Measurements from ENCODE around the gene PCMT1. TPM values are rescaled to one million over a fixed set of nuclear protein-coding genes. Genes with fewer than 3 reads are reported as not detected.

Gene PCMT1
- total and polyA plus RNA-seq, 9 of the 15 experiments (the other 6 are each of a cell fraction or from before 2014, with no cell fraction given) = 217 to 541 (median 327) TPM

DNA sequence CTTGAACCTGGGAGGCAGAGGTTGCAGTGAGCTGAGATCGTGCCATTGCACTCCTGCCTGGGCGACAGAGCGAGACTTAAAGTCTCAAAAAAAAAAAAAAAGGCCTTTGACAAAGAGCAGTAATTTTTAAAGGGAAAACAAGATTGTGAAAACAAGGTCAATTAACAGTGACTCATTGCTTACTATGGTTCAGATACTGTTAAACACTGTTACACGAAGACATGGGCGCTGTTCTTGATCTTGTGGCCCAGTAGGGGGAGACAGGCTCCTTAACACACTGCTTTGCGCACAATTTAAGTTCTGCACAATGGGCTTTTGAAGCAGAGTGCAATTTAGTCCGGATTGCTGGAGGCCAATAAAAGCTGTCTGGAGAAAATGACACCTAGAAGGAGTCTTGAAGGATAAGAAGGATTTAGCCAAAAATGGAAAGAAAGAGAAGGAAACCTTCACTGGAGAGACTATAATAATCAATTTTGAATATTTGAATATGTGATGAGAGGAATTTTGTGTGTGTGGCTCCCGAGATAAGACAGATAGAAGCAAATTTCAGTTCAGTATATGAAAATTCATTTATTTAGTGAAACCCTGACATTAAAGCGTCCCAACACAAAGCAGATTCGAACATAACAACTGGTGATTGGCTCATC lies 25.6 kb upstream of the PCMT1 start (continued):
- TF ChIP-seq HDAC1 (IDR thresholded peaks at IDR 0.05) (no peak), PHTF2 (CRISPR knock-in tag; IDR thresholded peaks at IDR 0.05) (no peak), CEBPB (tag; IDR thresholded peaks at IDR 0.05) (0 out of 2 replicates have a peak, but pooled peaks have one; percentile 19), SMAD3 (CRISPR knock-in tag; conservative IDR thresholded peaks at IDR 0.05) (no peak; the same call in 1 of the 2 replicates), DPF2 (IDR thresholded peaks at IDR 0.05) (peak; percentile 73), NR3C1 (CRISPR knock-in tag; IDR thresholded peaks at IDR 0.05) (no peak), ILF3 (IDR thresholded peaks at IDR 0.05; ENCODE audit: borderline replicate concordance) (no peak), TRIM24 (IDR thresholded peaks at IDR 0.05) (0 out of 4 replicates have a peak, but pooled peaks have one; percentile 11 to 19), CCAR2 (IDR thresholded peaks at IDR 0.05; ENCODE audit: low read depth, low read length) (no peak), TEAD2 (tag; IDR thresholded peaks at IDR 0.05) (no peak), FOXA3 (CRISPR knock-in tag; conservative IDR thresholded peaks at IDR 0.05 in 1 of 2, IDR thresholded peaks at IDR 0.05 in 1 of 2) (peak in 1 of 2 experiments; percentile 74; a peak in 2 of 4 replicates), ZEB2 (IDR thresholded peaks at IDR 0.05) (peak; percentile 55; the same call in 1 of the 2 replicates), ETV6 (IDR thresholded peaks at IDR 0.05; ENCODE audit: borderline replicate concordance in 1 of 2, low read depth in 2 of 2, low read length in 1 of 2) (no peak), ETV6 (CRISPR knock-in tag; IDR thresholded peaks at IDR 0.05; ENCODE audit: borderline replicate concordance) (0 out of 2 replicates have a peak, but pooled peaks have one; percentile 49), NKRF (IDR thresholded peaks at IDR 0.05; ENCODE audit: borderline replicate concordance) (peak; percentile 14; the same call in 1 of the 2 replicates), CBFA2T2 (conservative IDR thresholded peaks at IDR 0.05) (no peak), TEAD4 (IDR thresholded peaks at IDR 0.05; ENCODE audit: low read length) (peak; percentile 26; the same call in 1 of the 2 replicates), TEAD4 (CRISPR knock-in tag; IDR thresholded peaks at IDR 0.05; ENCODE audit: borderline replicate concordance) (no peak), LEF1 (IDR thresholded peaks at IDR 0.05) (peak; percentile 48; the same call in 1 of the 2 replicates), RAD21 (CRISPR knock-in tag; conservative IDR thresholded peaks at IDR 0.05 in 1 of 2, IDR thresholded peaks at IDR 0.05 in 1 of 2) (peak; percentile 90 to 93), ZNF445 (CRISPR knock-in tag; IDR thresholded peaks at IDR 0.05; ENCODE audit: low read depth) (no peak), SNIP1 (IDR thresholded peaks at IDR 0.05; ENCODE audit: low read depth) (no peak)
